Keratinocyte (primary cell): ENCODE measurements around the gene TTC32. TPM values are rescaled to one million over a fixed set of nuclear protein-coding genes. Genes with fewer than 3 reads are reported as not detected.

Experiments used
- DNase-seq: peaks from one replicate; pipeline ENCODE4 v3.0.0-alpha.2; 2011; ENCODE audit warnings: low read depth, missing footprints, low spot score
- FAIRE-seq: peaks from 2 replicates; lab custom pipeline; 2011; peaks lifted over from hg19 to GRCh38; lab: Jason Lieb, UNC
- H2AFZ ChIP-seq: 2 replicates; pipeline ENCODE4 v1.6.0; 2012; ENCODE audit warnings: low read length, control low read depth, inconsistent platforms; ENCODE audit not compliant: control insufficient read depth
- H3K27ac ChIP-seq: 2 replicates; pipeline ENCODE4 v1.5.1; 2011; ENCODE audit warnings: low read length; ENCODE audit not compliant: control insufficient read depth, insufficient read depth
- H3K27me3 ChIP-seq: 3 replicates; pipeline ENCODE4 v1.6.0; 2011; ENCODE audit warnings: low read length; ENCODE audit not compliant: control insufficient read depth, insufficient read depth; ENCODE audit errors: extremely low read depth
- H3K36me3 ChIP-seq, 2 experiments: 2 replicates in 1 of 2; 3 replicates in 1 of 2; pipeline ENCODE4 v1.5.1; 2011; ENCODE audit warnings: low read length in 2 of 2, mild to moderate bottlenecking in 1 of 2; ENCODE audit not compliant: control insufficient read depth in 2 of 2, insufficient read depth in 2 of 2; ENCODE audit errors: extremely low read depth in 1 of 2
- H3K4me1 ChIP-seq: 3 replicates; pipeline ENCODE4 v1.5.1; 2011; ENCODE audit warnings: low read length; ENCODE audit not compliant: control insufficient read depth, insufficient read depth; ENCODE audit errors: extremely low read depth
- H3K4me2 ChIP-seq: 3 replicates; pipeline ENCODE4 v1.6.0; 2011; ENCODE audit warnings: low read depth, low read length; ENCODE audit not compliant: control insufficient read depth, insufficient read depth; ENCODE audit errors: extremely low read depth
- H3K4me3 ChIP-seq, 3 experiments: fragments of 200-600 bp in 1 of 3; sonication (generic) in 1 of 3; 2 replicates in 2 of 3; 3 replicates in 1 of 3; pipeline ENCODE4 v1.5.1; 2011 to 2016; ENCODE audit warnings: low read length in 3 of 3, mild to moderate bottlenecking in 3 of 3, control low read depth in 2 of 3, inconsistent platforms in 1 of 3, low read depth in 1 of 3, mixed read lengths in 1 of 3, mixed run types in 1 of 3, moderate library complexity in 1 of 3; ENCODE audit not compliant: control insufficient read depth in 2 of 3, insufficient read depth in 2 of 3; ENCODE audit errors: extremely low read depth in 1 of 3
- H3K79me2 ChIP-seq: 2 replicates; pipeline ENCODE4 v1.6.0; 2012; ENCODE audit warnings: low read length; ENCODE audit not compliant: control insufficient read depth, insufficient read depth
- H3K9ac ChIP-seq: 3 replicates; pipeline ENCODE4 v1.6.0; 2011; ENCODE audit warnings: low read length; ENCODE audit not compliant: control insufficient read depth, insufficient read depth; ENCODE audit errors: extremely low read depth
- H3K9me1 ChIP-seq: 3 replicates; pipeline ENCODE4 v1.6.0; 2011; ENCODE audit warnings: low read length; ENCODE audit not compliant: control insufficient read depth, insufficient read depth; ENCODE audit errors: extremely low read depth
- H3K9me3 ChIP-seq: 2 replicates; pipeline ENCODE4 v1.5.1; 2012; ENCODE audit warnings: low read depth, low read length; ENCODE audit not compliant: control insufficient read depth
- H4K20me1 ChIP-seq: 3 replicates; pipeline ENCODE4 v1.6.0; 2011; ENCODE audit warnings: low read length; ENCODE audit not compliant: control insufficient read depth, insufficient read depth; ENCODE audit errors: extremely low read depth
- EZH2 ChIP-seq: IDR thresholded peaks from one replicate; pipeline ENCODE4 v1.6.1; 2012; ENCODE audit warnings: inconsistent platforms, mild to moderate bottlenecking, low read length, moderate library complexity
- dilution Hi-C: fragments of 300-500 bp; cut with MboI; formaldehyde crosslinking; loops from one replicate; pipeline ENCODE4 v1.7.0; 2020; ENCODE audit warnings: low sequenced_read_pairs; ENCODE audit not compliant: extremely low pct_ligation_motif_present
- polyA plus RNA-seq, 5 experiments: library from polyadenylated mRNA; depleted of rRNA in 3 of 5; stranded (reverse) in 3 of 5; stranded (forward) in 1 of 5; unstranded in 1 of 5; fragments of >200 nt; gene quantifications; 1 replicate in 1 of 5; 2 replicates in 3 of 5; 3 replicates in 1 of 5; pipeline versions ENCODE4 v1.2.1 to v1.2.3, GENCODE V29; 2011 to 2012; ENCODE audit warnings: missing spikeins in 2 of 5, low read depth in 1 of 5, low replicate concordance in 1 of 5
- TF ChIP-seq, protein P1 (sequence below), 3 experiments: IDR thresholded peaks in 1 of 3; conservative IDR thresholded peaks in 1 of 3; optimal IDR thresholded peaks in 1 of 3; 2 replicates in 2 of 3; 3 replicates in 1 of 3; pipeline versions ENCODE3 to v1.5.1; 2011; ENCODE audit warnings: low read length in 3 of 3, mild to moderate bottlenecking in 3 of 3, moderate library complexity in 2 of 3, control low read depth in 1 of 3, inconsistent platforms in 1 of 3; ENCODE audit not compliant: insufficient read depth in 2 of 3; ENCODE audit errors: extremely low read depth in 1 of 3

Gene TTC32
- polyA plus RNA-seq, 1 donor (not counting 4 experiments of a cell fraction or from before 2014, with no cell fraction given): 7.6 TPM

DNA sequence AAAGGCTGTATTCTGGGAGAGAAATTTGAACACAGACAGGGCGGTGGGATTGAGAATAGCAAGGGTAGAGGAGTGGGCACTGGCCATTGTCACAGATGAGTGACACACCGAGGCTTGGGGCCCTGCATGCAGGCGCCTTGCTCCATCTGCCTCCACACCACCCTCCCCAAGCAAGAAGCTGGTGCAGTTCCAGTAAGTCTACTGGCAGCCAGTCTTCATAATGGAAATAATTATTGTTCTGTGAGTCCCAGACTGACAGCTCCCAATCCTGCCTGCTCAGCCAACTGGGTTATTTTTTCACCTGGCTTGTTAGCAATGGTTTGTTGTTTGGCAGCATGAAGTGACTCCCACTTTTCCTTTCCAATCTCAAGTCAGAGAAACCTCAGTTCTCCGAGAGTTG, 13.0 kb downstream of the TTC32 start:
- no peak overlapping the region for H2AFZ ChIP-seq
- no peak overlapping the region for H3K27ac ChIP-seq
- H3K79me2 ChIP-seq: no peaks in the 10 kb centered on the region
- H3K27me3 ChIP-seq: no peaks in the 10 kb centered on the region
- H3K4me3 ChIP-seq: no peak overlapping the region
- no peaks in the 10 kb centered on the region for H3K9me3 ChIP-seq
- H3K36me3 ChIP-seq: no peaks in the 10 kb centered on the region
- H3K4me1 ChIP-seq: peaks cover 7% of the 10 kb centered on the region
- no peak for FAIRE-seq
- no peak overlapping the region for H3K4me2 ChIP-seq
- dilution Hi-C loops: no loop called here
- H3K9me1 ChIP-seq: no peaks in the 10 kb centered on the region
- TF ChIP-seq EZH2: no peak
- TF ChIP-seq, protein P1, sequence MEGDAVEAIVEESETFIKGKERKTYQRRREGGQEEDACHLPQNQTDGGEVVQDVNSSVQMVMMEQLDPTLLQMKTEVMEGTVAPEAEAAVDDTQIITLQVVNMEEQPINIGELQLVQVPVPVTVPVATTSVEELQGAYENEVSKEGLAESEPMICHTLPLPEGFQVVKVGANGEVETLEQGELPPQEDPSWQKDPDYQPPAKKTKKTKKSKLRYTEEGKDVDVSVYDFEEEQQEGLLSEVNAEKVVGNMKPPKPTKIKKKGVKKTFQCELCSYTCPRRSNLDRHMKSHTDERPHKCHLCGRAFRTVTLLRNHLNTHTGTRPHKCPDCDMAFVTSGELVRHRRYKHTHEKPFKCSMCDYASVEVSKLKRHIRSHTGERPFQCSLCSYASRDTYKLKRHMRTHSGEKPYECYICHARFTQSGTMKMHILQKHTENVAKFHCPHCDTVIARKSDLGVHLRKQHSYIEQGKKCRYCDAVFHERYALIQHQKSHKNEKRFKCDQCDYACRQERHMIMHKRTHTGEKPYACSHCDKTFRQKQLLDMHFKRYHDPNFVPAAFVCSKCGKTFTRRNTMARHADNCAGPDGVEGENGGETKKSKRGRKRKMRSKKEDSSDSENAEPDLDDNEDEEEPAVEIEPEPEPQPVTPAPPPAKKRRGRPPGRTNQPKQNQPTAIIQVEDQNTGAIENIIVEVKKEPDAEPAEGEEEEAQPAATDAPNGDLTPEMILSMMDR (optimal IDR thresholded peaks at IDR 0.05 in 1 of 3, IDR thresholded peaks at IDR 0.05 in 1 of 3, conservative IDR thresholded peaks at IDR 0.05 in 1 of 3; ENCODE audit: extremely low read depth in 1 of 3, insufficient read depth in 2 of 3, low read length in 3 of 3): no peak
- DNase-seq: no peak
- H4K20me1 ChIP-seq: no peaks in the 10 kb centered on the region
- H3K9ac ChIP-seq: no peak overlapping the region

DNA sequence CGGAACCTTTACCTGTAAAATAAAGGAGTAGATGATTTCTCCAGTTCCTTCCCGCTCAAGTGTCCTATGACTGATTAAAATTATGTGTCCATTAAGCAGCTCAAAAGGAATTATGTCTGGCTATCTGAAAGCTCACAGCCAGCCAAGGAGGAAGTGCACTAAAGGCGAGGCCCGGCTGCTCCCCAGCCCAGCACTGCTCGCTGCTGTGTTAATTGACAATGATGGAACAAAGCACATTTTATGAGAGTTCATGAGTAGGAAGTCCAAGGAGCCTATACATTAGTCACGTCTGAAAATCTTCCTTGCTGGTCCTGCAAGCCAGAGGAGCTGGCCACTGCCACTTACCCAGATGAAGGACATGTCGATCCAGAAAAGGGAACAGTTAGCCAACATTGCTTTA, 14.3 kb downstream of the TTC32 start:
- Histone ChIP-seq H3K9me1 (no peaks in the 10 kb centered on the region), H3K4me2 (no peak overlapping the region), H3K79me2 (no peaks in the 10 kb centered on the region), H3K4me3 (no peak overlapping the region), H3K36me3 (no peaks in the 10 kb centered on the region), H2AFZ (no peak overlapping the region), H3K27me3 (no peaks in the 10 kb centered on the region), H3K4me1 (peaks cover 7% of the 10 kb centered on the region), H3K9me3 (no peaks in the 10 kb centered on the region), H3K27ac (no peak overlapping the region), H4K20me1 (no peaks in the 10 kb centered on the region), H3K9ac (no peak overlapping the region)
- dilution Hi-C loops: no loop called here
- FAIRE-seq (no peak), DNase-seq (no peak)
- no peak for TF ChIP-seq EZH2
- TF ChIP-seq, protein P1 (optimal IDR thresholded peaks at IDR 0.05 in 1 of 3, IDR thresholded peaks at IDR 0.05 in 1 of 3, conservative IDR thresholded peaks at IDR 0.05 in 1 of 3; ENCODE audit: extremely low read depth in 1 of 3, insufficient read depth in 2 of 3, low read length in 3 of 3): no peak
